KMS-11 (cell line): ENCODE results near the gene CHD9.

Source experiments
- H2AFZ ChIP-seq: fragments of 200-600 bp; sonication (generic); 2 replicates; pipeline ENCODE4 v1.6.1; 2016; ENCODE audit warnings: antibody characterized with exemption, mixed run types, low read depth
- H3K27ac ChIP-seq: fragments of 200-600 bp; sonication (generic); 2 replicates; pipeline ENCODE4 v1.6.1; 2016; ENCODE audit warnings: mild to moderate bottlenecking, mixed run types
- H3K27me3 ChIP-seq: fragments of 200-600 bp; sonication (generic); 2 replicates; pipeline ENCODE4 v1.6.1; 2017; ENCODE audit warnings: mild to moderate bottlenecking, low read depth, mixed run types, moderate library complexity; ENCODE audit not compliant: insufficient read depth
- H3K36me3 ChIP-seq: fragments of 200-600 bp; sonication (generic); 2 replicates; pipeline ENCODE4 v1.6.1; 2017; ENCODE audit warnings: mild to moderate bottlenecking, mixed run types; ENCODE audit not compliant: insufficient read depth
- H3K4me1 ChIP-seq: fragments of 200-600 bp; sonication (generic); 2 replicates; pipeline ENCODE4 v1.6.1; 2016; ENCODE audit warnings: mild to moderate bottlenecking, low read depth, mixed run types; ENCODE audit not compliant: poor library complexity, severe bottlenecking
- H3K4me2 ChIP-seq: fragments of 200-600 bp; sonication (generic); 2 replicates; pipeline ENCODE4 v1.7.0; 2016; ENCODE audit warnings: mild to moderate bottlenecking, mixed run types
- H3K4me3 ChIP-seq: fragments of 200-600 bp; sonication (generic); IDR thresholded peaks from 2 replicates; pipeline ENCODE4 v1.6.1; 2017; ENCODE audit warnings: low read depth, low read length, mixed read lengths; ENCODE audit not compliant: insufficient read depth
- H3K79me2 ChIP-seq: fragments of 200-600 bp; sonication (generic); 2 replicates; pipeline ENCODE4 v1.6.1; 2016; ENCODE audit warnings: low read depth, mixed run types; ENCODE audit not compliant: insufficient read depth
- H3K9ac ChIP-seq: fragments of 200-600 bp; sonication (generic); 2 replicates; pipeline ENCODE4 v1.6.1; 2016; ENCODE audit warnings: mild to moderate bottlenecking, mixed run types
- H4K20me1 ChIP-seq: fragments of 200-600 bp; sonication (generic); 2 replicates; pipeline ENCODE4 v1.6.1; 2016; ENCODE audit warnings: mild to moderate bottlenecking, mixed run types; ENCODE audit not compliant: insufficient read depth
- CTCF ChIP-seq: fragments of 200-600 bp; sonication (generic); conservative IDR thresholded peaks from 2 replicates; pipeline ENCODE4 v1.6.1; 2017; ENCODE audit warnings: low read depth, mild to moderate bottlenecking, antibody characterized with exemption, low read length, moderate library complexity, mixed read lengths

CHD9 gene

GRCh38 chr16:53224951-53225533 is 170.3 kb downstream of the CHD9 start:
- Histone ChIP-seq H3K79me2 (no peaks in the 10 kb centered on the region), H3K27ac (peak overlapping the region; percentile 55; the same call in 1 of the 2 replicates), H3K4me2 (peak overlapping the region; percentile 34; the same call in 1 of the 2 replicates), H4K20me1 (no peaks in the 10 kb centered on the region), H2AFZ (0 out of 2 replicates have a peak overlapping the region, but pooled peaks have one; percentile 16), H3K27me3 (no peaks in the 10 kb centered on the region), H3K4me3 (no peak overlapping the region), H3K4me1 (peaks cover 18% of the 10 kb centered on the region), H3K36me3 (no peaks in the 10 kb centered on the region), H3K9ac (peak overlapping the region; percentile 10; the same call in 1 of the 2 replicates)
- TF ChIP-seq CTCF = no peak

GRCh38 chr16:53232826-53233529 is 178.2 kb downstream of the CHD9 start:
- no peak for TF ChIP-seq CTCF
- H3K27ac ChIP-seq = no peak overlapping the region
- H3K4me2 ChIP-seq = no peak overlapping the region
- no peaks in the 10 kb centered on the region for H4K20me1 ChIP-seq
- no peak overlapping the region for H2AFZ ChIP-seq
- no peaks in the 10 kb centered on the region for H3K27me3 ChIP-seq
- H3K79me2 ChIP-seq = no peaks in the 10 kb centered on the region
- H3K9ac ChIP-seq = no peak overlapping the region
- H3K4me1 ChIP-seq = no peaks in the 10 kb centered on the region
- no peak overlapping the region for H3K4me3 ChIP-seq
- no peaks in the 10 kb centered on the region for H3K36me3 ChIP-seq

- no peaks in the 10 kb centered on the region for H4K20me1 ChIP-seq
- H3K27me3 ChIP-seq = no peaks in the 10 kb centered on the region
- no peaks in the 10 kb centered on the region for H3K4me1 ChIP-seq
- no peak overlapping the region for H3K27ac ChIP-seq
- TF ChIP-seq CTCF = no peak
- H2AFZ ChIP-seq = no peak overlapping the region
- no peaks in the 10 kb centered on the region for H3K79me2 ChIP-seq
- H3K9ac ChIP-seq = no peak overlapping the region
- H3K4me3 ChIP-seq = no peak overlapping the region
- H3K4me2 ChIP-seq = no peak overlapping the region
- H3K36me3 ChIP-seq = no peaks in the 10 kb centered on the region
Measured at GRCh38 chr16:53234836-53235235, 180.0 kb downstream of the CHD9 start.

GRCh38 chr16:53235851-53236250 is 181.1 kb downstream of the CHD9 start:
- no peaks in the 10 kb centered on the region for H3K36me3 ChIP-seq

More at GRCh38 chr16:53235851-53236250, 181.1 kb downstream of the CHD9 start:
- H3K27me3 ChIP-seq = no peaks in the 10 kb centered on the region
- no peak overlapping the region for H3K4me2 ChIP-seq
- H4K20me1 ChIP-seq = no peaks in the 10 kb centered on the region
- no peak for TF ChIP-seq CTCF
- no peak overlapping the region for H3K9ac ChIP-seq
- H3K4me3 ChIP-seq = no peak overlapping the region
- H3K4me1 ChIP-seq = no peaks in the 10 kb centered on the region
- no peaks in the 10 kb centered on the region for H3K79me2 ChIP-seq
- H3K27ac ChIP-seq = no peak overlapping the region
- no peak overlapping the region for H2AFZ ChIP-seq
